Immature natural killer cell (primary cell): Measurements from ENCODE around the gene RRP7A. TPM values are rescaled to one million over a fixed set of nuclear protein-coding genes. Genes with fewer than 3 reads are reported as not detected.
A peak's percentile ranks its signal among the peaks of the same experiment; 100 is the strongest.
"Not testable (repeated sequence)": the region's sequence is repeated elsewhere in the genome, so short reads cannot be mapped to it uniquely, and the experiment has no call there.

Experiments
- DNase-seq, 3 donors: peaks; one replicate each; pipeline ENCODE4 v3.0.0; 2022; ENCODE audit warnings: mixed read lengths in 1 of 3
- H3K27ac Mint-ChIP-seq, 6 donors: one replicate each; pipeline ENCODE4 v1.8.0; 2020; ENCODE audit warnings: mixed read lengths in 6 of 6, mild to moderate bottlenecking in 5 of 6, inconsistent platforms in 4 of 6, moderate library complexity in 3 of 6
- H3K27me3 Mint-ChIP-seq, 3 donors: one replicate each; pipeline ENCODE4 v1.8.0; 2020 to 2021; ENCODE audit warnings: low read depth in 3 of 3, mild to moderate bottlenecking in 3 of 3, mixed read lengths in 3 of 3, moderate library complexity in 3 of 3, inconsistent platforms in 1 of 3
- H3K36me3 Mint-ChIP-seq, 3 donors: one replicate each; pipeline ENCODE4 v1.8.0; 2020; ENCODE audit warnings: mixed read lengths in 3 of 3, inconsistent platforms in 2 of 3, mild to moderate bottlenecking in 2 of 3
- H3K4me1 Mint-ChIP-seq, 2 donors: one replicate each; pipeline ENCODE4 v1.8.0; 2020; ENCODE audit warnings: inconsistent platforms in 2 of 2, mild to moderate bottlenecking in 2 of 2, mixed read lengths in 2 of 2, moderate library complexity in 1 of 2
- H3K4me3 Mint-ChIP-seq, 5 donors: one replicate each; pipeline ENCODE4 v1.8.0; 2020; ENCODE audit warnings: mild to moderate bottlenecking in 5 of 5, mixed read lengths in 5 of 5, inconsistent platforms in 3 of 5, moderate library complexity in 3 of 5
- H3K9me3 Mint-ChIP-seq, 6 donors: one replicate each; pipeline ENCODE4 v1.8.0; 2020; ENCODE audit warnings: mild to moderate bottlenecking in 6 of 6, mixed read lengths in 6 of 6, inconsistent platforms in 4 of 6, moderate library complexity in 3 of 6
- polyA plus RNA-seq, 3 donors: library from polyadenylated mRNA; unstranded; fragments of 300-500 nt; fragmentation: Illumina TruSeq; gene quantifications; one replicate each; pipeline ENCODE4 v1.2.3, GENCODE V29; 2021

Gene RRP7A
- polyA plus RNA-seq, 3 donors from 2014 or later = 54.3 to 78.2 (median 62.3) TPM

DNA sequence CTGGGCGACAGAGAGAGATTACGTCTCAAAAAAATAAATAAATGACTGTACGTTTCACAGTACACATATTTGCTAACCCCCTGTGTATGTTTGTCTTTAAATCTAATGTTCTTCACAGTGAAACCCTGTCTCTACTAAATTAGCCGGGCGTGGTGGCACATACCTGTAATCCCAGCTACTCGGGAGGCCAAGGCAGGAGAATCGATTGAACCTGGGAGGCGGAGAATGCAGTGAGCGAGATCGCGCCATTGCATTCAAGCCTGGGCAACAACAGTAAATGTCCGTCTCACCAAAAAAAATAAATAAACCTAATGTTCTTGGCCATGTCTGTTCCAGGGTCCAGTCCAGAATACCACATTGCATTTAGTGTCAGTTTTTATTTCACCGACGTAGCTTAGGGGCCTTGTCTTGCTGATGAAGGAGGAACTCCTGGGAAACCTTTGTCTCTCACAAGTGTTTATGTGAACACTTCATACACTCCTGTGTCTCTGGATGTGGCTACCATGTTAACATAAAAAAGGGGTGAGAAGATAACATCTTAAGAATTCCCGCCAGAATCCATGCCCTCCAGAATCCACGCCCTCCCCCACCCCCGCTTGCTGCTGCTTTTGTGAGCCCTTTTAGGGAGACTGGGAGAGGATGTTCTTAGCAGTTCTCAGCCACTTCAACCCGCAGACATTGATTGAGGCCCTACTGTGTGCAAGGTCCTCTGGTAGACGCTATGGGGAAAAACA is 29.2 kb upstream of the RRP7A start:
- no peak for DNase-seq
- Mint-ChIP-seq H3K36me3 (no peaks in the 10 kb centered on the region), H3K4me1 (peaks cover 9 to 10% of the 10 kb centered on the region in 2 donors), H3K4me3 (no peak overlapping the region), H3K27ac (no peak overlapping the region), H3K9me3 (no peaks in the 10 kb centered on the region), H3K27me3 (peaks cover 2 to 5% (median 3%) of the 10 kb centered on the region in 3 donors)

DNA sequence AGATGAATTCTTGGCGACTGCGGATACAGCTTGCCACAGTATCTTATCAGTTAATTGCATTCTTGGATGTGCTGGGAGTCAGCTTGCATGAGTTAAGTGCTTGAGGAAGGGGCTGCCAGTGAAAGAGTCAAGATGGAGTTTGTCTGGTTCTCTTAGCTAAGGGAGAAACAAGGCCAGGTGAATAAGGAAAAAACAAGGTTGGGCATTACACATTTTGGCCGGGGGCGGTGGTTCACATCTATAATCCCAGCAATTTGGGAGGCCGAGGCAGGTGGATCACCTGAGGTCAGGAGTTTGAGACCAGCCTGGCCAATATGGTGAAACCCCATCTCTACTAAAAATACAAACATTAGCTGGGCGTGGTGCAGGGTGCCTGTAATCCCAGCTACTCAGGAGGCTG is 28.5 kb upstream of the RRP7A start:
- not testable (repeated sequence) for H3K4me3 Mint-ChIP-seq, H3K9me3 Mint-ChIP-seq, H3K27ac Mint-ChIP-seq, DNase-seq, H3K4me1 Mint-ChIP-seq, H3K27me3 Mint-ChIP-seq, H3K36me3 Mint-ChIP-seq

DNA sequence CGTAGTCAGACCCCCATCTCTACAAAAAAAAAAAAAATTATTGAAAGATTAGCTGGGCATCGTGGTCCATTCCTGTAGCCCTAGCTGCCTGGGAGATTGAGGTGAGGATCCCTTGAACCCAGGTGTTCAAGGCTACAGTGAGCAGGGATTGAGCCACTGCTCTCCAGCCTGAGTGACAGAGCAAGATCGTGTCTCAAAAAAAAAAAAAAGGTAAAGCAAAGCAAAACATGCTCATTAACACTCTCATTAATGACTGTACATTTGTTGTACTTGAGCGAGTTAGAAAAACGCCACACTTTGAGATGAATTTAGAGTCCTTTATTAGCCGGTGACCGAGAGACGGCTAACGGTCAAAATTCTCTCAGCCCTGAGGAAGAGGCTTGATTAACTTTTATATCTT is 28.0 kb upstream of the RRP7A start:
- peaks cover 2 to 5% (median 3%) of the 10 kb centered on the region in 3 donors for H3K27me3 Mint-ChIP-seq
- no peaks in the 10 kb centered on the region for H3K9me3 Mint-ChIP-seq
- H3K36me3 Mint-ChIP-seq = no peaks in the 10 kb centered on the region
- peaks cover 5 to 10% of the 10 kb centered on the region in 2 donors for H3K4me1 Mint-ChIP-seq
- no peak for DNase-seq
- no peak overlapping the region for H3K4me3 Mint-ChIP-seq
- no peak overlapping the region for H3K27ac Mint-ChIP-seq

DNA sequence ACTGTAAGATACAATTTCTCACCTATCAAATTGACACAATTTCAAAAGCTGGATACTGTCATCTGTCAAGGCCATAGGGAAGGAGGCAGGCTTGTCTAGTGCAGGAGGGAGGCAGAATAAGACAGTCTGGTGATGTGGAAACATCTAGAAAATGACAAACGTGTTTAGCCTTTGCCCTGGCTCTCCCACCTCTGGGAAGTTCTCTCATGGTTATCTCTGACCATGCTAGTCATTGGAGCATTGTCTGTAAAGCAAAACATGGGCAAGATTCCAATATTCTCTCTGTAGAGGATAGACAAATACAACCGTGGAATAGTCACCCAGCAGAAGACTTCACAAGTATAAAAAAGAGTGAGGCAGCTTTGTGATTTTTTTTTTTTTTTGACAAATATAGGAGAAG is 25.1 kb upstream of the RRP7A start:
- no peaks in the 10 kb centered on the region for H3K9me3 Mint-ChIP-seq
- H3K4me3 Mint-ChIP-seq = no peak overlapping the region
- no peak overlapping the region for H3K27ac Mint-ChIP-seq
- no peak for DNase-seq
- H3K36me3 Mint-ChIP-seq = no peaks in the 10 kb centered on the region
- H3K4me1 Mint-ChIP-seq = no peaks in the 10 kb centered on the region
- peaks cover 0 to 3% (median 1%) of the 10 kb centered on the region in 3 donors for H3K27me3 Mint-ChIP-seq

DNA sequence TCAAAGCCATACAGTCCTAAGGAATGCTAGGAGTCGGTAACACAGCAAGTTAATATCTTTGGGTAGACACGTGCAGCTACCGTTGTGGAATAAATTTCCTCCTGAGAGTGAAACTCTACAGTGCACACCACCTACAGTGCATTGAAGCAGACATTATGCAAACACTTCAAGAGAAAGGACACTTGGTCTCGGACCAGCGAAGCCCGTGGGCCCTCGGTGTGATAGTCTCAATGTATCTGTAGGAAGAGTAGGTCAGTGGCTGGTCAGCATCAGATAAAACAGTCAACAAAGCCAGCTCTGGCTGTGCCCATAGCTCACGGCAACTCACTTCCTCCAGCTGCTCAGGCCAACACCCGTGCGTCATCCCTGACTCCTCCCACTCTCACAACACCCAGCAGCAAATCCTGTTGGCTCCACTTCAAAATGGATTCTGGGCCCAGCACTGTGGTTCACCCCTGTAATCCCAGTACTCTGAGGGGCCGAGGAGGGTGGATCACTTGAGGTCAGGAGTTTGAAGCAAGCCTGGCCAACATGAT is 19.7 kb upstream of the RRP7A start:
- not testable (repeated sequence) for DNase-seq, H3K36me3 Mint-ChIP-seq, H3K27ac Mint-ChIP-seq, H3K4me3 Mint-ChIP-seq, H3K27me3 Mint-ChIP-seq, H3K9me3 Mint-ChIP-seq, H3K4me1 Mint-ChIP-seq

DNA sequence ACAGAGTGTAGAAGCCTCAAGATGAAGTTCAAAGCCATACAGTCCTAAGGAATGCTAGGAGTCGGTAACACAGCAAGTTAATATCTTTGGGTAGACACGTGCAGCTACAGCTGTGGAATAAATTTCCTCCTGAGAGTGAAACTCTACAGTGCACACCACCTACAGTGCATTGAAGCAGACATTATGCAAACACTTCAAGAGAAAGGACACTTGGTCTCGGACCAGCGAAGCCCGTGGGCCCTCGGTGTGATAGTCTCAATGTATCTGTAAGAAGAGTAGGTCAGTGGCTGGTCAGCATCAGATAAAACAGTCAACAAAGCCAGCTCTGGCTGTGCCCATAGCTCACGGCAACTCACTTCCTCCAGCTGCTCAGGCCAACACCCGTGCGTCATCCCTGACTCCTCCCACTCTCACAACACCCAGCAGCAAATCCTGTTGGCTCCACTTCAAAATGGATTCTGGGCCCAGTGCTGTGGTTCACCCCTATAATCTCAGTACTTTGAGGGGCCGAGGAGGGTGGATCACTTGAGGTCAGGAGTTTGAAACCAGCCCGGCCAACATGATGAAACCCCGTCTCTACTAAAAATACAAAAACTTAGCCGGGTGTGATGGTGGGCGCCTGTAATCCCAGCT is 17.7 kb upstream of the RRP7A start:
- not testable (repeated sequence) for H3K4me1 Mint-ChIP-seq

DNA sequence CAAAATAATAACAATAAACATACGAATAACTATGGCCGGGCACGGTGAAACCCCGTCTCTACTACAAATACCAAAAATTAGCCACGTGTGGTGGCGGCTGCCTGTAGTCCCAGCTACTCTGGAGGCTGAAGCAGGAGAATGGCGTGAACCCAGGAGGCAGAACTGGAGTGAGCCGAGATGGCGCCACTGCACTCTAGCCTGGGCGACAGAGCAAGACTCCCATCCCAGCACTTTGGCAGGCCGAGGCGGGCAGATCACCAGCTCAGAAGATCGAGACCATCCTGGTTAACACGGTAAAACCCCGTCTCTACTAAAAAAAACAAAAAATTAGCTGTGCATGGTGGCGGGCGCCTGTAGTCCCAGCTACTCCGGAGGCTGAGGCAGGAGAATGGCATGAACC is 17.0 kb upstream of the RRP7A start:
- not testable (repeated sequence) for H3K36me3 Mint-ChIP-seq, H3K4me1 Mint-ChIP-seq, H3K27me3 Mint-ChIP-seq, H3K9me3 Mint-ChIP-seq, H3K27ac Mint-ChIP-seq, DNase-seq, H3K4me3 Mint-ChIP-seq

More for the DNA sequence above, 17.7 kb upstream of the RRP7A start:
- not testable (repeated sequence) for H3K27me3 Mint-ChIP-seq, H3K9me3 Mint-ChIP-seq, DNase-seq, H3K27ac Mint-ChIP-seq, H3K4me3 Mint-ChIP-seq, H3K36me3 Mint-ChIP-seq

DNA sequence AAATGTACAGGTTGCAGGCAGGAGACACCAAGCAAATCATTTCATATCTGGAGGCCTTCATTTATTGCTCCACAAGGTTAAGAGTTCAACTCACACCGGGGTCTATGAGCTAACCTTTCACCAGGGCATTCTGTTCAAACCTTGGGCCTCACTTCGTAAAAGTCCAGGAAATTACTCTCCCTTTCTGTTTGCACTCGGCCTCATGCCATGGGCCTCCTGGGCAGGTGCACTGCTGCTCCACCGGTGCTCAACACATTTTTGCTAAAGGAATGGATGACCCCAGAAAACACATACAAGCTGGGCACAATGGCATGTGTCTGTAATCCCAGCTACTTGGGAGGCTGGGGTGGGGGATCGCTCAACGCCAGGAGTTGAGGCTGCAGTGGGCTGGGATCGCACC is 16.6 kb upstream of the RRP7A start:
- Mint-ChIP-seq H3K36me3 (no peaks in the 10 kb centered on the region), H3K27me3 (peaks cover 3 to 6% (median 3%) of the 10 kb centered on the region in 3 donors), H3K4me1 (peaks cover 2 to 9% of the 10 kb centered on the region in 2 donors), H3K9me3 (no peaks in the 10 kb centered on the region), H3K4me3 (no peak overlapping the region), H3K27ac (no peak overlapping the region)
- no peak for DNase-seq

DNA sequence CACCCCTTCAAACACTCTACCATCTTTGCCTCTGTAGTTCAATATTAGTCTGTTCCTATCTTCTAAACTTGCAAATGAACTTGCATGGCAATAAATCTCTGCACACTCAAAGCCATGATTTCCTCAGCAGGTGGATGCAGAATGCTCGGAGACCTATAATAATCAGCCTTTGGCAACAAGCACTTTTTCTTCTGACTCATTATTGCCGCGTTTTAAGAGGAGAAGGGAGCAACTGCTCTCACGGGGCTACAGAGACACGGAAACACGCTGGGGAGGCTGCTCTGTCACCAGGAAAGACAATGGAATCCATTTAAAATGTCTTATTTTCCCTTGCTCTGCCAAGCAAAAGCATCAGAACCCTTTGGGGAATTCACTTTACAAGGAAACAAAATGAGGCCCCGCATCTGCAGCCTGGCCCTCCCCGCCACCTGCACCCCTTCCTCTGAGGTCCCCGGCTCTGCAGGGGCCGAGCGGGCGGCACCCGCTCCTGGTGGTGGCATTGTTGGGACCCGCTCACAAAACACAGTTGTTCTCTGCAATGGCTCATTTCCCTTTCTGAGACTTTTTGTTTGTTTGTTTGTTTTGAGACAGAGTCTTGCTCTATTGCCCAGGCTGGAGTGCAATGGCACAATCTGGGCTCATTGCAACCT is 15.6 kb upstream of the RRP7A start:
- not testable (repeated sequence) for DNase-seq, H3K36me3 Mint-ChIP-seq, H3K9me3 Mint-ChIP-seq, H3K27ac Mint-ChIP-seq, H3K4me3 Mint-ChIP-seq, H3K4me1 Mint-ChIP-seq, H3K27me3 Mint-ChIP-seq

DNA sequence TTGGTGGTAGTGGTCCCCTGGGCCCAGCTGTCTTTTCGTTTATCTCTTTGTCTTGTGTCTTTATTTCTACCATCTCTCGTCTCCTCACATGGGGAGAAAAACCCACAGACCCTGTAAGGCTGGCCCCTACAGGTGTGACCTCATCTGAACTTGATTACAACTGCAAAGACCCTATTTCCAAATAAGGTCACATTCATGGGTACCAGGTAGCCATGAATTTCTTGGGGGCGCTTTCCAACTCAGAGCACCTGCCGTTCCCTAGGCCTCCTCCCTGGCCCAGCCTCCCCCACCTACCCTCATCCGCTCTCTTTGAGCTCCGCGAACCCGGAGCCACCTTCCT is 14.0 kb upstream of the RRP7A start:
- H3K4me1 Mint-ChIP-seq = peaks cover 2 to 9% of the 10 kb centered on the region in 2 donors

DNA sequence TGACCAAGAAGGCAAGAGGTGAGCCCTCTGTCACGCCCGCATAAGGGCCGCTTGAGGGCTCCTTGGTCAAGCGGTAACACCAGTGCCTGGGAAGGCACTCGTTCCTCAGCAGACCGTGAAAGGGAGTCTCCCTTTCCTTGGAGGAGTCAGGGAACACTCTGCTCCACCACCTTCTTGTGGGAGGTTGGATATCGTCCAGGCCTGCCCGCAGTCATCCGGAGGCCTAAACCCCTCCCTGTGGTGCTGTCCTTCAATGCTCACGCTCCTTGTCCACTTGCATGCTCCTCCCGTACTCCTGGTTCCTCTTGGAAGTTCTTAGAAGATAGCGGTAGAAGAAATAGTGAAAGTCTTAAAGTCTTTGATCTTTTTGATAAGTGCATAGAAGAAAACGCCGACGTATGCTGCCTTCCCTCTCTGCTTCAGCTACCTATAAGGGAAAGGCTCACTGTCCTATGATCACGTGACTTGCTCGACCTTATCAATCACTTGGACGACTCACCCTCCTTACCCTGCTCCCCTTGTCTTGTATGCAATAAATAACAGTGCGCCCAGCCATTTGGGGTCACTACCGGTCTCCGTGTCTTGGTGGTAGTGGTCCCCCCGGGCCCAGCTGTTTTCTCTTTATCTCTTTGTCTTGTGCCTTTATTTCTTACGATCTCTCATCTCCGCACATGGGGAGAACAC is 11.9 kb upstream of the RRP7A start:
- H3K36me3 Mint-ChIP-seq, H3K27ac Mint-ChIP-seq, H3K4me1 Mint-ChIP-seq, H3K9me3 Mint-ChIP-seq, H3K4me3 Mint-ChIP-seq, H3K27me3 Mint-ChIP-seq, DNase-seq: not testable (repeated sequence)

More for the DNA sequence above, 14.0 kb upstream of the RRP7A start:
- peak overlapping the region; percentile 91 to 97 (median 94) for H3K27ac Mint-ChIP-seq
- H3K4me3 Mint-ChIP-seq = peak overlapping the region; percentile 81 to 94 (median 83)
- peaks cover 3 to 6% (median 4%) of the 10 kb centered on the region in 3 donors for H3K27me3 Mint-ChIP-seq
- no peaks in the 10 kb centered on the region for H3K36me3 Mint-ChIP-seq
- DNase-seq = no peak
- H3K9me3 Mint-ChIP-seq = no peaks in the 10 kb centered on the region

DNA sequence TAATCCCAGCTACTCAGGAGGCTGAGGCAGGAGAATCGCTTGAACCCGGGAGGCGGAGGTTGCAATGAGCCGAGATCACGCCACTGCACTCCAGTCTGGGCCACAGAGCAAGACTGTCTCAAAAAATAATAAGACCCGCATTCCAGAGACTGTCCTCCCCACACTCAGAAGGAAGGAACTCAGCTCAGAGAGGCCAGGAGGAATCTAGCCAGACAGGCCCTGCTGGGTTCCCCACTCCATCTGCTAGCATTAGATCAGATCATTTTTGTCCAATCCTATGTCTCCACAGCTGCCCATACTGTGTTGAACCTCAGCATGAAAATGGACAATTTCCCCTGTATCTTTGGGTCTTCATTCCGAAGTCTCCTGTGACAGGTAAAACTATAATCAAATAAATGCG is 9.8 kb upstream of the RRP7A start:
- not testable (repeated sequence) for H3K4me1 Mint-ChIP-seq, H3K27me3 Mint-ChIP-seq, H3K4me3 Mint-ChIP-seq, H3K27ac Mint-ChIP-seq, DNase-seq, H3K9me3 Mint-ChIP-seq, H3K36me3 Mint-ChIP-seq

DNA sequence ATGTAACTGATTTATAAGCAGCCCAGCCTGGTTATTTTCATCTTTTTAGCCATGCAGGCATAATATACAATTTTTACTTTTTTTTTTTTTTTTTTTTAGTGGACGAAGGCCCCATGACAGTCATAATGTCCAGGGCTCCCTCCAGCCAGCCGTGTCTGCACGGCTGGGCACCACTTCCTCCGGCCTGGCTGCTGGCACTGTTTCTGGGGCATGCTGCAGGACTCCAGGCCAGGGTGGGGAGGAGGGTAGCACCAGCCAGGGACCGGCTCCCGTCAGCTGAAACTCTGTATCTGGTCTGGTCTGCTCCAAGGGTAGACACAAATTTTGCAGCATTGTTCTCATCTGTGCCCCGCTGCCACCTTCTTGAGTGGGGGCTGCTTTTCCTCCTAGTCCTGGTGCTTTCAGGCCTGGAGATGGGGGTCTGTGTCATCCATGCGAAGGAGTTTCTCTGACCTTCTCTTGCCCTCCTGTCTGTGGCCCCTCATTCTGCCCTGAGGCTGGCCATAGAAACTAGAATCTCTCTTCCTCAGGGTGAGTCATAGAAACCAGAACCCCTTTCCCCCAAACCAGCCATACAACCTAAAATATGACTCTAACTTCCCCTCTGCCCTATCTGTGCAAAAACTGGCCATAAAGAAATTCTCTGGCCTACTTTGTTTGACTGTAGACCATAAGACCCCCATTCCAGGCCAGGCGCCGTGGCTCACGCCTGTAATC is 9.2 kb upstream of the RRP7A start:
- H3K27ac Mint-ChIP-seq = no peak overlapping the region
- H3K27me3 Mint-ChIP-seq = peaks cover 0 to 8% (median 4%) of the 10 kb centered on the region in 3 donors
- no peak overlapping the region for H3K4me3 Mint-ChIP-seq
- H3K36me3 Mint-ChIP-seq = no peaks in the 10 kb centered on the region
- peaks cover 2 to 5% of the 10 kb centered on the region in 2 donors for H3K4me1 Mint-ChIP-seq
- DNase-seq = no peak
- H3K9me3 Mint-ChIP-seq = no peaks in the 10 kb centered on the region
